ENCODE data around the gene PFKFB3.
"Not testable (repeated sequence)": the region's sequence is repeated elsewhere in the genome, so short reads cannot be mapped to it uniquely, and the experiment has no call there.

The PFKFB3 gene

DNA sequence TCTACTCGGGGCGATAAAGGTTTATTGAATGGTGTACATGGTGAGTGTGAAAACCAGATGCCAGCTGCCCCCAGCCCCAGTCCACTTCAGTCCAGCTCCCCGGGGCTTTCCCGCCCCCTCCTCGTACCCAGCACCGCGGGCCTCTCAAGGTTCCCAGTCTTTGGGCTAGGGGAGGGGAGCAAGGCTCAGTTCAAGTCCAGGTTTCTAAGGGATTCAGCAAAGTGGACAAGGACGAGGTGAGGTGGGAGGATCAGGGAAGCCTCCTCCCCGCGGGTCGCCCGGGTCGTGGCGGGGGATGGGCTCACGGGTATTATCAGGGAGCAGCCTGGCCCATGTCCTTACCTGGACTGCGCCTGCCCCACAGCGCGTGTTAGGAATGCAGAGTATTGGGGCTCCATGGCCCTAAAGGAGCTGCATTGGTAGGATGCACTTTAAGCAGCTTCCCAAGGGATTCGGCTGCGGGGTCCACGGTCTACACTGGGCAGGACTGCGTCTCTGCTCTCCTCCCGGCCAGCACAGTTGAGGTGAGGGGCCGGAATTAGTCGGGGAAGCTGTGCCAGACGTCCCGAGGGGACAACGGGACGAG, 541 bp upstream of the PFKFB3 start:
- no peak for DNase-seq (ENCODE audit: low read depth in 3 of 3)

DNA sequence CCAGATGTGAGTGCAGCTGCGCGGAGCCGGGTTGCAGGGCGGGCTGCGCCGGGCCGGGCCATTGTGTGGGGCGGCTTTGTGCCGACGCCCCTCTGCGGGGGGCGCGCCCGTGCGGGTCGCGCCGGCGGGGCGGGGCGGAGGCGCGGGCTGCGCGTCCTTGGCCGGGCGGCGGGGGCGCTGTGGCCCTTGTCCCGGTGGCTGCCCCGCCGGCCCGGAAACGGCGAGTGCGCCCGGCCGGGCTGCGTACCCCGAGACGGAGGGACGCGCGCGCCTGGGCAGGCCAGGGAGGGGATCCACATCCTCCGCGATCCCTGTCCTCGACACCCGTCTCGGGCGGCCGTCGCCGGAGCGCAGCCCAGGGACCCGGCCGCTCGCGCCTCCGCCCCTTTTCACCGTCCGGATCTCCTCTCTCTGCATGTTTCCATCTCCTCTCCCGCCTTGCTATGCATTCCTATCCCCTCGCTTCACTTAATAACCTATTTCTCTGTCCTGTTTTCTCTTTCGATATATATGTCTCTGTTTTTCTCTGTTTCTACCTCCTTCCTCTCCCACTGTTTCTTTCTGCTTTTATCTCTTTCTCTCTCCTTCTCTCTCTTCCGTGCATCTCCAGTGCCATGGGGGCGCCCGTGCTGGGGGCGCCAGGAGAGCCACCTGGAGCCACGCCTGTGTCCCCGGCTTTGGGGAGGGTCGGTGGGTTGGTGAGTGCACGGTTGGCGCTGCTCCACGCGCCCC, 765 bp downstream of the PFKFB3 start:
- DNase-seq (ENCODE audit: low read depth in 3 of 3): peak in 1 of 3 donors; percentile 44

DNA sequence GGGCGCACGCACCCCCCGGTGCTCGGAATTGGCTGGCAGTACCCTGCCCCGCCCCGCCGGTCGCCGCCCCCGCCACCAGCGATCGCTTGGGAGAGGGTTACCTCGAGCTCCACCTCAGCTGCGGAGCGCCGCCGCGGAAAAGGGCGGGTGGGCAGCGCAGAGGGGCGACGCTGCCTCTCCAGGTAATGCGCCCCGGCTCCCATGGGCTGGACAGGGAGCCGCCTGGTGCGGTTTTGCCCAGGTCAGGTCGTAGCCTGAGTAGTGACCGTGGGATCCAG, 1.3 kb downstream of the PFKFB3 start:
- DNase-seq (ENCODE audit: low read depth in 3 of 3): peak in 2 of 3 donors; percentile 38 to 46

DNA sequence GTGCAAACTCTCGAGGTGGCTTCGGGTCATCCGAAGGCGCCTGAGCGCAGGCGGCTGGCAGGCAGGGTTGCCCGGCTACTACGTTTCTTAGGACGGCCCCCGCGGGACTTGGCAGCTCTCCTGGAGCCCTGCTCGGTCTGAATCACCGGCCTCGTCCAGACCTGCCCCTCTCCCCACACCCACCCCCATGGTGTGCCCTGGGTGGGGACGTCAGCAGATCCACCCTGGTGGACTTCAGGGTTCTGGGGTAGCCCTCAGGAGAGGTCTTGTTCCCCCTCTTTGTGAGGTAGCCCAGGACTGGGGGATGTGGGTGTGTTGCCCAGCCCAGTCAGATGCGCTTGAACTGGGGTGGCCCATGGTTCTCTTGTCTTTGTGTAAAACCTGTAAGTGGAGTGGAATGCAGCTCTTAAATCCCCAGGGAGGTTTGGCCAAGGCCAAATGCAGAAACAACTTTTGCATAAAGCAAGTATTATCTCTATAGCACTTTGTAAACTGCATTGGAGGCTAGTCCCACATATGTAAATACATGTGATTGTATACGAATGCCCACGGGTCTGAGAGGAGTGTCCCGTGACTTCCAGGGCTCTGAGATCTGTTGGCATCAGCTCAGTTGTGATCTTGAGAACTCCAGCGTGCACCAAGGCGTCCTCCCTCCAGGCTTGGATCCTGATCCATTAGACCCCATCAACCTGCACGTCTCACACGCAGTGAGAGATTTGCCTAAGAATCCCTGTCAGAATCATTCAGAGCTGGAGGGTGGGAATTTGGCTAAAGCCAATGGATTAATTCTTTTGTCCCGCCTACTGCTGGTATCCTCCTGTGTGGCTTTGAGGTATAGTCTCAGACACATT, 1.8 kb downstream of the PFKFB3 start:
- no peak for DNase-seq (ENCODE audit: low read depth in 3 of 3)

DNA sequence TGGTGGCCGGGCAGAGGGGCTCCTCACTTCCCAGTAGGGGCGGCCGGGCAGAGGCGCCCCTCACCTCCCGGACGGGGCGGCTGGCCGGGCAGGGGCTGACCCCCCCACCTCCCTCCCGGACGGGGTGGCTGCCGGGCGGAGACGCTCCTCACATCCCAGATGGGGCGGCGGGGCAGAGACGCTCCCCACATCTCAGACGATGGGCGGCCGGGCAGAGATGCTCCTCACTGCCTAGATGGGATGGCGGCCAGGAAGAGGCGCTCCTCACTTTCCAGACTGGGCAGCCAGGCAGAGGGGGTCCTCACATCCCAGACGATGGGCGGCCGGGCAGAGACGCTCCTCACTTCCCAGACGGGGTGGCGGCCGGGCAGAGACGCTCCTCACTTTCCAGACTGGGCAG, 3.8 kb downstream of the PFKFB3 start:
- DNase-seq (ENCODE audit: low read depth in 3 of 3): not testable (repeated sequence)

DNA sequence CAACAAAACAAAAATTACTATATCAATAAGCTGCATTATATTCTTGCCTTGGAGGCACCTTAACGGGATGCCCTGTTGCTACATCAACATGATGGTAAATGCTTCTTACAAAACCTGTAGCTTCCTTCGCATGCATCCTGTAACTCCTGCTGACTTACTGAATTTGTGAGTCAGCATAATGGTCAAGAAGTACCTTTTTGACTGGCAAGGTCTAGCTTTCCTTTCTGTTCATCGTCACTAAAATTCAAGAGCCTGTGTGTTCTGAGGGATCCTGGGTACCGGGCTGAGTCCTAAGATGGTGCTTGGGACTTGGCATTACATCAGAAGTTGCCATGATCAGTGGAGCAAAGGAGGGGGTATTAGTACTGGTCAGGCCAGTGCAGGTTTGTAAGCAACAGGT, 4.9 kb downstream of the PFKFB3 start:
- DNase-seq (ENCODE audit: low read depth in 3 of 3): no peak

DNA sequence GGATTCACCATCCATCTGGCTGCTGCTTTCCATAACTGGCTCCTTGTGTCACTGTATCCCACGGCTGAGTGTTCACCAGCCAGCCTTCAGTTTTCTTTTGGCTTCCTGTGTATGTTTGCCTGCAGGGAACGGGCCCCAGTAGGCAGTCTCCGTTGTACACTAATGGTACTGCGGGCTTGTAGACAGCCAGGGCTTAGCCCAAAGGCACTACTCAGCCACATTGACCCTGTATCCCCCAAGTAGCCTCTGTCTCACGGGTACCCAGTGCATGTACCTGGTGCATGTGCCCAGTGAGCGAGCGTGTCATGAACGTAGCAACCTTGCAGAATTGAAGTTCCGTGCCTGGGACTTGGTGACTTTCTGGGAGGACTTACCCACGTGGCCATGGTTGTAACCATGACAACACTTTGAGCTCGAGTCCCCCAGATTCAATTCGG, 6.1 kb downstream of the PFKFB3 start:
- DNase-seq (ENCODE audit: low read depth in 3 of 3): no peak

DNA sequence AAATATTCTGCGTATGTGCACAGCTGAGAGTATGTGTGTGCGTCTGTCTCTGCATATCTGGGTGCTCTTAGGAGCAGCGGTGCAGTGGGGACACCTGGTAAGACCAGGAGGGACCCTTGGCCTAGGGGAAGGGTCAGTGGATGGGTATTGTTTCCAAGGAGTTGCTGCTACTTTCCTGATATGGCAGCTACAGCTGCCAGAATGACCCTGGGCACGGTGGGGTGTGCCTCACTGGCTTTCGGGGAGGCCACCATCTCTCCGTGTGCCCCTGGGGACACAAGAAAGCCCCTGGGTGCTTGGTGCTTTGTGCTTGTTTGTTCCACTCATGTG, 8.6 kb downstream of the PFKFB3 start:
- no peak for DNase-seq (ENCODE audit: low read depth in 3 of 3)

DNA sequence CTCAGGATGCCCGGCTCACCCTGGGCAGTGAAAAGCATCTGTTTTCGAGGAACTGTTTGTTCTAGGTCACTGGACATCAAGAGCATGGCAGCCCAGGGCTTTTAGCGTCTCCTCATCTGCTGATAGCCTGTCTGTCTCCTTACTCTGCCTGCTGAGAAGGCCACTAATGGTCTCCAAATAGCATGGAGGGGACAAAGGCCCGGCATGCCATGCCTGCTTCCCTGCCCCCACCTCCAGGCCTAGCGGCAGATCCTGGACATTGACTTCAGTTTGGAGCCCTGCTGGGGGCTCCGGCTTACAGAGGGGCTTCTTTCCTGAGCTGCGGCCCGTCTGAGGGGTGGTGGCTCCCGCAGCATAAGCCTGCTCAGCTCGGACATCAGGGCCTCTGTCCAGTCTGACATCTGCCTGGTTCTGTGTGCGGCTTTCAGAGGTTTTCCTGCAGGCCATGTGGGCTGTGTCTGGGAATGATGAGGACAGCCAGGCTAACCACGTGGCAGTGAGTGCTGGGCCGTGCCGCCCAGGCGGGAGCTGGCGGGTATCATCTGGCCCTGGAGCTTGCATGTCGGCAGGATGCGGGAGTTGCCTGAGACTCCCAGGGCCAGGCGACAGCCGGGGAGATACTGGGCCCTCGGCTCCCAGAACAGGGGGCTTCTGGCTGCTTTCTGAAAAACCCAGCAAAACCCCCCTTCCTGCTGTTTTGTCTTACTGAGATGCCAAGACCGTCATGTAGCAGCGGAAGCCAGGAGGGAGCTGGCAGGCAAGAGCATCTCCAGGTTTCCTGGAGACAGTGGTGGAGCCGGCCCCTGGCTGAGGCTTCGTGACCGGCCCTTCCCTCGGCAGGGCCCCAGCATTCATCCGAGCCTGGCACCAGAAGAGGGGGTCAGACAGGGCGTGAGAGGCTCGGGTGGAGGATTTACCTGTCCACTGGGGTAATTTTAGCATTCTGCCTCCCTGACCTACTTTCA, 9.2 kb downstream of the PFKFB3 start:
- DNase-seq (ENCODE audit: low read depth in 3 of 3): no peak

DNA sequence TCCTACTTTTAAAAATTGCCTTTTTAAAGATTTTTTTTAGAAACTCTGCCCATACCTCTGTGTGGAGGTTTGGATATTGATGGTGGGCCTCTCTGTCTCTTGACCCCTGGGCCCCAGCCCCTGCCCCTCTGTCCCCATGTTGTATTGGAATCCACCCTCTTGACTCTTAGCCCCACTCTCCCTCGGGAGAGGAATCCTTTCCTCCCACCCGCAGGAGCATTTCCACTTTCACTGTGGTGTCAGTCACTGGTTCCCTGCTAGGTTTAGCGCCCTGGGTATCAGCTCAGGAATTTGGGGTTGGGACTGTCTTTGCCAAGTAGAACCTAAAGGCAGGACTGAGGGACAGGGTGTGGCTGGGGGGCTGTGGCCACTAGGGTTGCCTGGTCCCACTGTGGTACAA, 10.1 kb downstream of the PFKFB3 start:
- no peak for DNase-seq (ENCODE audit: low read depth in 3 of 3)

DNA sequence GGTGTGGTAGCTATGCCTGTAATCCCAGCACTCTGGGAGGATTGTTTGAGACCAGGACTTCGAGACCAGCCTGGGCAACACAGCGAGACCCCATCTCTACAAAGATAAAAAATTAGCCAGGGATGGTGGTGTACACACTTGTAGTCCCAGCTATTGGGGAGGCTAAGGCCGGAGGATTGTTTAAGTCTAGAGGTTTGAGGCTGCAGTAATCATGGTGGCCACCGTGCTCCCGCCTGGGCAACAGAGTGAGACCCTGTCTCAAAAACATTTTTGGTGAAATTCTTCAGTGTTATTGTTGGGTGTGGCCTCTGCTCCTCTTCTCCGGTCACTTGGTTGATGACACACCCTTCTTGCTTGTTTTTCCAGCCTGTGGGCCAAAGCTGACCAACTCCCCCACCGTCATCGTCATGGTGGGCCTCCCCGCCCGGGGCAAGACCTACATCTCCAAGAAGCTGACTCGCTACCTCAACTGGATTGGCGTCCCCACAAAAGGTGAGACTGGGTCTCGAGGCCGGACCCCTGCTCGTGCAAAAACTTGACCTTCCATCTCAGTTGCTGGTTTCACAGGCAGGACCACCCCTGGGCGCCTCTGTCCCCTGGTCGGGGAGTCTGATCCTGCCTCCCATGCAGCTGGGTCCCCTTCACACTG, 10.6 kb downstream of the PFKFB3 start:
- no peak for DNase-seq (ENCODE audit: low read depth in 3 of 3)

DNA sequence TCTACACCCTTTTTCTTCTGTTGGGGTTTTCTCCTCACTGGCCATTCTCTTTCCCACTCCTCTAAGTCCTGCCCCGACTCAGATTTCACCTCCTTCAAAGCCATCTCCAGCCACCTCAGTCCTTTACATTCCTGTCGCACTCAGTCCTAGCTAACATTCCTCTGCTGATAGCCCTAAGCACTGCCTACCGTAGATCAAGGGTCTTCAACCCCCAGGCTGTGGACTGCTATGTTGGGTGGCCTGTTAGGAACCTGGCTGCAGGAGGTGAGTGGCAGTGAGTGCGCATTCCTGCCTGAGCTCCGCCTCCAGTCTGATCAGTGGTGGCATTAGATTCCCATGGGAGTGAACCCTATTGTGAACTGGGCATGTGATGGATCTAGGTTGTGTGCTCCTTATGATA, 11.2 kb downstream of the PFKFB3 start:
- no peak for DNase-seq (ENCODE audit: low read depth in 3 of 3)

DNA sequence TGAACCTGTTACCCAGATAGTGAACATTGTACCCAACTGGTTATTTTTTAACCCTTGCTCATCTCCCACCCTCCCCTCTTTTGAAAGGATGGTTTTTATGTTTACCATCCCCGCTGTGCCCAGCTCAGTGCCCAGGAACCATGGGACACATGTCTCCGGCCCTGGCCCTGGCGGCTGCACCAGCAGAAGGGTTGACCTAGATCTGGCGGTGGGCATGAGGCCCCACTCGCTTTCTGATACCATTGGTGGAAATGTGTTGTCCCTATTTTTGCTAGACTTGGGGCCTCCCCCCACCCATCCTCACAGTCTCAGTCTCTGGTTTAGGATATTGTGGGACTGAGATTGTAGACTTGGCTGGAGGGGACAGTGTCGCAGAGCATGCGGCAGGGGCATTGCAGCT, 11.9 kb downstream of the PFKFB3 start:
- DNase-seq (ENCODE audit: low read depth in 3 of 3): no peak

DNA sequence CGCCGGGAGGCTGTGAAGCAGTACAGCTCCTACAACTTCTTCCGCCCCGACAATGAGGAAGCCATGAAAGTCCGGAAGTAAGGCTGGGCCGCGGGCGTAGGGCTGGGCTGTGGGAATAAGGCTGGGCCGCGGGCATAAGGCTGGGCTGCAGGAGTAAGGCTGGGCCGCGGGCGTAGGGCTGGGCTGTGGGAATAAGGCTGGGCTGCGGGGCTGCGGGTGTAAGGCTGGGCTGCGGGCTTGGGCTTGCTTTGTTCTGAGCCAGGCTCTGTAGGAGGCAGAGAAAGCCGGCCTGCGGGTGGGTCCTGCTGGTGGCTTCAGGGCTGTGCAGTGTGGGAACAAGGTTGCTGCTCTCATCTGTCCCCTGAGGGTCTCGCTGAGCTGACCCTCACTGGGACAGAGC, 12.5 kb downstream of the PFKFB3 start:
- DNase-seq (ENCODE audit: low read depth in 3 of 3): no peak

DNA sequence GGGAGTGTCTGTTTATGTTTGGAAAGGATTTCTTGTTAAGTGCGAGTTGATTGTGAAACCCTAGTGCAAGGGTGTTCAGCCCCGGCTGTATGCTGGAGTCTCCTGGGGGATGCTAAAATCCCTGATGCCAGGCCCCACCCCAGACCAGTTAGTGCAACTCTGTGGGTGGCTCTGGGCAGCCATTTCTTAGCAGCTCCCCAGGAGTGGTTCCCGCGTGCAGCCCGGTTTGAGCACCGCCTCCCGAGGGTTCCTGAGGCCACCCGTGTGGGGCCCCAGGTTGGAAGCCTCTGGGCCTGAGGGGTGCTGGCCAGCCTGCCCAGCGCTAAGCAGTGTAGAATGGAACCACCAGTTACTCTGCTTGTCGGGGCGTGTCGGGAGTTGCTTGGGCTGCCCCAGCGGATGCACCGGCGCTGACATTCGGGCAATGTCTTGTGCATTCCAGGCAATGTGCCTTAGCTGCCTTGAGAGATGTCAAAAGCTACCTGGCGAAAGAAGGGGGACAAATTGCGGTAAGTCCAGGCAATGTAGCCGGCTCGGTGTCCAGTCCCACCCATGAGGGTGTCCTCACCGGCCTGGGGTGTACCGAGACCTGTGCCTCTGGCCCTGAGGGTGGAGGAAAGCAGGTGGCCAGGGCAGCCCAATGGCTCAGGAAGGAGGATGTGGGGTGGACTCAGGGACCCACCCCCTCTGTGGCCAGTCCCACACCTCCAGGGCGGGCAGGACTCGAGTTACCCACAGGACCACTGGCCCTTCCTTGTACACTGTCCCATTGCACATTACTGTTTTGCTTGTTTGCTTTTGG, 13.2 kb downstream of the PFKFB3 start:
- no peak for DNase-seq (ENCODE audit: low read depth in 3 of 3)

DNA sequence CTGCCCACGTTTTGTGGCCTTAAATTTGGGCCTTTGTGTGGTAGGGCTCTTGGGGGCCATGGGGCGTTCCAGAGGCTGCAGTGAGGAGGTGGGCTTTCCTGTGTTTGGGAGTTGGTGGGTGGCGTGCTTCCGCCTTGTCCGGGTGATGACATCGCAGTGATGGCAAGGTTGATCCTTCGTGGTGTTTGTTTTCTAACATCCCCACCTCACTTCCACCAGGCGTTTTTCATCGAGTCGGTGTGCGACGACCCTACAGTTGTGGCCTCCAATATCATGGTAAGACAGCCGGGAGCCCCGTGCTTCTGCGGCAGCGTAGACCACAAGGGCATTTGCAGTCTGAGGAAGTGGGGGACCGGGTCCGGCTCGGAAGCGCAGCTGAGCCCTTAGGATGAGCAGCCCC, 14.2 kb downstream of the PFKFB3 start:
- DNase-seq (ENCODE audit: low read depth in 3 of 3): no peak

DNA sequence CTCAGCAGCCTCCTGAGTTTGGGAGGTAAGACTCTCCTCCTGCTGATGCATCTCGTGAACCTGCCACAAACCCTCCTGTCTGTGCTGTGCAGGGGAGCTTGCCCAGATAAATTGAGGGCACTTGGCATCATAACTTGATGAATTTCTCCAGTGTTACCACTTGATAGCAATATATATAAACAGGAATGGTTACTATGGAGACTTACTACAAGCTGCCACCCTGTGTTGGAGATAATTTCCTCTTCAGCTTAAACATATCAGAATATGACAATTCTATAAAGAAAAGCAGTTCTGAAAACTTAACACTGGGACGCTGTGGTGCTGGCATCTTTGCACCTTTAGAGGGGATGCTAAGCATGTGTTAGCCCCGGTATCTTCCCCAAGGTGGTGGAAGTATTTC, 14.9 kb downstream of the PFKFB3 start:
- no peak for DNase-seq (ENCODE audit: low read depth in 3 of 3)

DNA sequence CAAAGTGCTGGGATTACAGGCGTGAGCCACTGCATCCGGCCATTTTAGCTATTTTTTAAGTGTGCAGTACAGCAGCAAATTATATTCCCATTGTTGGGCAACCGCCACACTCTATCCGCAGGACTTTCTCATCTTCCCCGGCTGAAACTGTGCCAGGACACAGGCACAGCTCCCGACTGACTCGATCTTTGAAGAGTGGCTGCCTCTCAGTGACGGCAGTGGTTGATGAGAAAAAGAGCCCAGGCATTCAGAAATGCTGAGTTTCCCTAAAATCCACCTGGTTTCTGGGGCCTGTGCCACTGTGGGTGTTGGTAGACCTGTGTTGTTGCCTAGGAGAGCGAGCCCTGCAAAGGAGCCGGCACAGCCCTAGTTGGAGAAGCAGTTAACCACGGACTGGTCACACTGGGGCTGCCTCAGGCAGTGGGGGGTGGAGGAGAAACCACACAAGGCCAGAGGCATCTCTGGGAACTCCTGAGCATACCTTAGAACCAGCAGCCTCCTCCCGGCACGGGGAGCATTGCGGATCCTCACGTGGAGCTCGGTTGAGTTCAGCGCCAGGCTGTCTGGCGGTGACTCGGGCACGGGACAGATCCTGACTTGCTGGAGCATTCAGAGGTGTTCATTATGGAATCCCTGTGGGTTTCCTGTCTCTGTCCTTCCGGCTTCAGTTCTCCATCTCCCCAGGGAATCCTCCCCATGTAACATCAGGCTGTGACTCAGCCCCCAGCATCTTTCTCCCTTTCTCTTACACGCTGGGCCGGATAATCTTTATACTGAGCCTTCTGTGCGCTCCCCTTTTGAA, 16.2 kb downstream of the PFKFB3 start:
- DNase-seq (ENCODE audit: low read depth in 3 of 3): no peak

DNA sequence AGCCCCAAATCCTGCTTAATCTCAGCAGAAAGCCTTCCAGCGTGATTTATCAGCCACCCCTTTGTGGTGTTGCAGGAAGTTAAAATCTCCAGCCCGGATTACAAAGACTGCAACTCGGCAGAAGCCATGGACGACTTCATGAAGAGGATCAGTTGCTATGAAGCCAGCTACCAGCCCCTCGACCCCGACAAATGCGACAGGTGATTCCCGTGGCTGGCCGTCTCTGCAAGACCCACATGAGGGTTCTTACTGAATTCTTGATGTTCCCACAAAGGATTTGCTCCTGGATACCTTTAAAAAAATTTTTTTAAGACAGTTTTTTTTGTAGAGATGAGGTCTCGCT, 16.7 kb downstream of the PFKFB3 start:
- no peak for DNase-seq (ENCODE audit: low read depth in 3 of 3)

Measured in stimulated activated CD4-positive, alpha-beta T cell treated with anti-CD3 and anti-CD28 coated beads, TNF-alpha, amount 100 ng/mL, for 48 hours (primary cell).